CD4-positive, alpha-beta T cell (primary cell): ENCODE data around the gene UNC5B. TPM values are rescaled to one million over a fixed set of nuclear protein-coding genes. Genes with fewer than 3 reads are reported as not detected.

Experiments used
- ATAC-seq: fragments of 200-7000 bp; cut with Tn5 transposase; one replicate; pipeline ENCODE4 v1.10.0; 2022; ENCODE audit warnings: mild to moderate bottlenecking; ENCODE audit not compliant: poor library complexity
- CTCF ChIA-PET: fragments of 350-600 bp; sonication (Branson Sonifier 250); formaldehyde crosslinking; loops from one replicate; lab custom pipeline; 2021; ENCODE audit warnings: antibody characterized with exemption, inconsistent platforms; lab: Charles Lee
- POLR2A ChIA-PET: fragments of 350-600 bp; sonication (Branson Sonifier 250); formaldehyde crosslinking; loops from one replicate; lab custom pipeline; 2021; ENCODE audit warnings: antibody characterized with exemption, inconsistent platforms; lab: Charles Lee
- DNase-seq, 14 experiments: peaks; one replicate each; pipeline ENCODE4 v3.0.0-alpha.2; 2013 to 2020; ENCODE audit warnings: mixed read lengths in 2 of 14
- H3K27ac ChIP-seq, 2 donors: one replicate each; pipeline versions ENCODE4 v1.5.1 to v1.7.0; 2013; ENCODE audit warnings: low read length in 2 of 2, low read depth in 1 of 2, mild to moderate bottlenecking in 1 of 2
- H3K27me3 ChIP-seq, 2 experiments: 1 replicate in 1 of 2; 2 replicates in 1 of 2; pipeline versions ENCODE4 v1.6.1 to v1.7.0; 2013; ENCODE audit warnings: low read length in 2 of 2, control low read depth in 1 of 2, mild to moderate bottlenecking in 1 of 2, moderate library complexity in 1 of 2; ENCODE audit not compliant: insufficient read depth in 2 of 2, control insufficient read depth in 1 of 2
- H3K36me3 ChIP-seq: one replicate; pipeline ENCODE4 v1.6.1; 2013; ENCODE audit warnings: low read length, control low read depth; ENCODE audit not compliant: insufficient read depth
- H3K4me1 ChIP-seq: one replicate; pipeline ENCODE4 v1.6.1; 2013; ENCODE audit warnings: low read length, control low read depth; ENCODE audit not compliant: insufficient read depth
- H3K4me3 ChIP-seq: one replicate; pipeline ENCODE4 v1.5.1; 2013; ENCODE audit warnings: mild to moderate bottlenecking, low read length, moderate library complexity
- H3K9me3 ChIP-seq, 2 experiments: 1 replicate in 1 of 2; 2 replicates in 1 of 2; pipeline versions ENCODE4 v1.6.1 to v1.7.0; 2013; ENCODE audit warnings: low read length in 2 of 2, mild to moderate bottlenecking in 2 of 2, control low read depth in 1 of 2, moderate library complexity in 1 of 2; ENCODE audit not compliant: control insufficient read depth in 1 of 2, insufficient read depth in 1 of 2
- H3K27ac Mint-ChIP-seq: one replicate; pipeline ENCODE4 v1.8.0; 2020; ENCODE audit warnings: mixed read lengths
- H3K27me3 Mint-ChIP-seq: one replicate; pipeline ENCODE4 v1.8.0; 2021; ENCODE audit warnings: mixed read lengths
- H3K36me3 Mint-ChIP-seq: one replicate; pipeline ENCODE4 v1.8.0; 2021; ENCODE audit warnings: low read depth, mixed read lengths
- H3K4me1 Mint-ChIP-seq: one replicate; pipeline ENCODE4 v1.8.0; 2021; ENCODE audit warnings: low read depth, mixed read lengths
- H3K4me3 Mint-ChIP-seq: one replicate; pipeline ENCODE4 v1.8.0; 2020; ENCODE audit warnings: mild to moderate bottlenecking, mixed read lengths
- H3K9me3 Mint-ChIP-seq: one replicate; pipeline ENCODE4 v1.8.0; 2020; ENCODE audit warnings: mixed read lengths
- intact Hi-C, 2 experiments: fragments of 100-400 bp; cut with DNase I in 1 of 2; cut with micrococcal nuclease in 1 of 2; formaldehyde crosslinking; loops; one replicate each; pipeline versions ENCODE4 v1.15.1 to v1.9.0; 2023 to 2025; cut with DNase I, micrococcal nuclease
- total RNA-seq, 174 experiments: library from RNA in 2 of 174; stranded (reverse) in 2 of 174; gene quantifications; one replicate each; pipeline ENCODE4 v1.2.3 and lab custom pipeline; 2021 to 2026
- TF ChIP-seq, protein P1 (sequence below): fragments of 200-600 bp; IDR thresholded peaks from one replicate; pipeline ENCODE4 v1.8.0; 2022; ENCODE audit warnings: antibody characterized with exemption, mild to moderate bottlenecking

The UNC5B gene
- total RNA-seq, 2 experiments from 2014 or later, result 0.03 TPM; not detected in 1

DNA sequence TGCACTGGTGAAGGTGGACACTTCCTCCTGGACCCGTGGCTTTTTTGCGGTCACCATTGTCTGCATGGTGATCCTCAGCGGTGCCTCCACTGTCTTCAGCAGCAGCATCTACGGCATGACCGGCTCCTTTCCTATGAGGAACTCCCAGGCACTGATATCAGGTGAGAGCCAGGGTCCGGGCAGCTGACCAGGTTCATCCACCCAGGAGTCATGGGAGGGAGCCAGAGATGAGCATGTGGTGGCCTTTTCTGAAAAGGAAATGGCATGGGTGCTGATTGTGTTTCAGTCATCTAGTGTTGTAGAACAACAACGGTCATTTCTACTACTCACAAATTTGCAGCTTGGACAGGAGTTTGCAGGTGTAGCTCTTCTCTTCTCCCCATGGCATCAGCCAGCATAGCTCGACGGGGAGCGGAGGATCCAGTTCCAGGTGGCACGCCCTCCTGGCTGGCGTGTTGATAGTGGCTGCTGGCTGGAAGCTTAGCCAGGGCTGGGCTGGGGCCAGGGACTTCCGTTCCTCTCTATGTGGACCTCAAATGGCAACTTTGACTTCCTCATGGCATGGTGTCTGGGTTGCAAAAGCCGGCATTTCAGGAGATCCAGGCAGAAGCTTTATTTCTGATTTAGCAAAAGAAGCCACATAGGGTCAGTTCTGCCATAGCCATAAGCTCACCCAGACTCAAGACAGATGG is 139.4 kb downstream of the UNC5B start:
- no peak overlapping the region for H3K4me3 ChIP-seq
- H3K27ac Mint-ChIP-seq, result no peak overlapping the region
- ChIA-PET CTCF (no interaction called here), POLR2A (no interaction called here)
- H3K27ac ChIP-seq, result no peak overlapping the region
- H3K27me3 ChIP-seq, result no peaks in the 10 kb centered on the region
- ATAC-seq (no peak), DNase-seq (no peak)
- no peak overlapping the region for H3K4me3 Mint-ChIP-seq
- TF ChIP-seq, protein P1, sequence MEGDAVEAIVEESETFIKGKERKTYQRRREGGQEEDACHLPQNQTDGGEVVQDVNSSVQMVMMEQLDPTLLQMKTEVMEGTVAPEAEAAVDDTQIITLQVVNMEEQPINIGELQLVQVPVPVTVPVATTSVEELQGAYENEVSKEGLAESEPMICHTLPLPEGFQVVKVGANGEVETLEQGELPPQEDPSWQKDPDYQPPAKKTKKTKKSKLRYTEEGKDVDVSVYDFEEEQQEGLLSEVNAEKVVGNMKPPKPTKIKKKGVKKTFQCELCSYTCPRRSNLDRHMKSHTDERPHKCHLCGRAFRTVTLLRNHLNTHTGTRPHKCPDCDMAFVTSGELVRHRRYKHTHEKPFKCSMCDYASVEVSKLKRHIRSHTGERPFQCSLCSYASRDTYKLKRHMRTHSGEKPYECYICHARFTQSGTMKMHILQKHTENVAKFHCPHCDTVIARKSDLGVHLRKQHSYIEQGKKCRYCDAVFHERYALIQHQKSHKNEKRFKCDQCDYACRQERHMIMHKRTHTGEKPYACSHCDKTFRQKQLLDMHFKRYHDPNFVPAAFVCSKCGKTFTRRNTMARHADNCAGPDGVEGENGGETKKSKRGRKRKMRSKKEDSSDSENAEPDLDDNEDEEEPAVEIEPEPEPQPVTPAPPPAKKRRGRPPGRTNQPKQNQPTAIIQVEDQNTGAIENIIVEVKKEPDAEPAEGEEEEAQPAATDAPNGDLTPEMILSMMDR, result no peak
- H3K4me1 Mint-ChIP-seq, result no peaks in the 10 kb centered on the region
- intact Hi-C loops, result no loop called here
- no peaks in the 10 kb centered on the region for H3K4me1 ChIP-seq
- no peaks in the 10 kb centered on the region for H3K9me3 ChIP-seq
- no peaks in the 10 kb centered on the region for H3K27me3 Mint-ChIP-seq
- peaks cover 20% of the 10 kb centered on the region for H3K36me3 ChIP-seq
- H3K9me3 Mint-ChIP-seq, result no peaks in the 10 kb centered on the region
- peaks cover 57% of the 10 kb centered on the region for H3K36me3 Mint-ChIP-seq

Other genes with a start within 250 kb of the UNC5B start
- gene SLC29A3, start 106.7 kb downstream of the UNC5B start, total RNA-seq, result 1 to 10 TPM; 2.3 to 2.5 TPM
- 1 to 10 TPM; 4.6 to 5.2 TPM for gene CDH23, start 184.3 kb downstream of the UNC5B start, total RNA-seq